ENCODE data around the gene MGARP.

The MGARP gene

DNA sequence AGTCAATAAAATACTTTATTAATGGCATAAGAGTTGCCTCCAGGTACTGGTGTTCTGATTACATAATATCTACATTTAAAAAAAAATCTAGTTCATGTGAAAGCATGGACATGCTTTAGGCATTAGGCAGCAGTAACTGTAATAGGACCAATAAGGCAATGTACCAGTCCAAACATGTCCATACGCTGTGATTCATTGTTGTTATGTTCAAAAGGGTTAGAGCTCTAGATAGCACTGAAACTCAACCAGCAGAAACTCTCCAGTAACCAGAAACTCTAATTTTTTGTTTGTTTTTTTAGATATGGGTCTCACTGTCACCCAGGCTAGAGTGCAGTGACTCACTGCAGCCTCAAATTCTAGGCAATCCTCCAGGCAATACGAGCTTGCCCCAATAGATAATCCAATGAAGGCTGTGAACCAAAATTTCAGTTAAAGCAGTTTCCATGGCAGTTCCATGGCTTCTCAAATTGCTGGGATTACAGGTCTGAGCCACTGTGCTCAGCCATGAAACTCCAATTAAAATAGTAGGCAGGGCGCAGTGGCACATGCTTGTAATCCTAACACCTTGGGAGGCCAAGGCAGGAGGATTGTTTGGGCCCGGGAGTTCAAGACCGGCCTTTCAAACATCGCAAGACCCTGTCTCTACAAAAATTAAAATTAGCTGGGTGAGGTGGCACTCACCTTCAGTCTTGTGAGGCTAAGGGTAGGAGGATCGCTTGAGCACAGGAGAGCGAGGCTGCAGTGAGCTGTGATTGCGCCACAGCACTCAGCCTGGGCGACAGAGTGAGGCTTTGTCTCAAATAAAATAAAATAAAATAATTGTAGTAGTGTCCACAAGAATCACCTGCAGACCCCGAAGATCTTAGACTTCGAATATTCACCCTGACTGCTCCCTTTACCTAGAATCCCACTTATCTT lies 36.3 kb downstream of the MGARP start:
- DNase-seq (ENCODE audit: low spot score): no peak

GRCh38 chr4:139242511-139243051 lies 37.4 kb downstream of the MGARP start:
- no peak for DNase-seq (ENCODE audit: low spot score)

DNA sequence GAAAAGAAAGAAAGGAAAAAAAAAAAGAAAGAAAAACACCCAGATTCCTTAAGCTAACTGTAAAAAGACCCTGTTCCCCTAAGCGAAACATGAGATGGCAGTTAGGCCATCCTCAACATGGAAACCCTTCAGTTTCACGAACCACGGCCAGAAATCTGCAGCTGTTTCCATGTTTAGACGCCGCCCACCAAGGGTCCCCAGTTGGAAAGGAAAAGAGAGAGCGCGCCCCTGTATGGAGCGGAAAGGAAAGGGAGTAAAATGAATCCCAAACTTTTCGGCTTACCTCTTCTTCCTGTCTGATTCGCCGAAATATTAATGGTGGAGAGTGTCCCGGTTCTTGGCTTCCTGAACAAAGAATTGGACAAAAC lies 38.3 kb downstream of the MGARP start:
- no peak for DNase-seq (ENCODE audit: low spot score)

- no peak for DNase-seq (ENCODE audit: low spot score)
These were observed 38.8 kb downstream of the MGARP start for GRCh38 chr4:139241086-139241783.

DNA sequence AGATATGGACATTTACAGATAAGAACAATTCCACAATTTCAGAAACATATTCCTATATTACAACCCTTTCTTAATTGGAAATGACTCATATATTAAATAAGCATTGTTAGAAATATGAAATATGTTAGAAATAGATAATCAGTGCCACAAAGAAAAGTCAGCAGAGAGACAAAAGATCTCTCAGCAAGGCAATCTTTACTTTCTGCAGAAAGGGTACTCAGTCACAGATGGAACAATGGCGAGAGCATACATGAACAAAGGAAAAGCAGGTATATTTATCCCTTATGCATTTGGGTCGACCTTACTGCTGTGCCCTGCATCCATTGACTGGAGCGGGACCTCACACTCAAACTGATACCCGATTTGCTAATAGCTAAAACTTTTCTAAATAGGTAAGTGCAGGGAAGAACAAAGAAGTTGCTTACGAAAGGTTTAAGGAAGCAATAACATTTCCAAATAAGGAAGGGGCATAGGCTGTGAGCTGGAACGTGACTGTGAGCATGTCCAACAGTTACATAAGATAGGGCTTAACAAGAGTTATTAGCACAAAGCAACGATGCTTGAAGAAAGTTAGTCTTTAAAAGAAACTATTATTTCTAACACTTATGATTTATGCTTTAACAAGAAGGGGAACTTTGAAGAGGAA lies 40.8 kb downstream of the MGARP start:
- no peak for DNase-seq (ENCODE audit: low spot score)

GRCh38 chr4:139234253-139234652 lies 45.8 kb downstream of the MGARP start:
- no peak for DNase-seq (ENCODE audit: low spot score)

DNA sequence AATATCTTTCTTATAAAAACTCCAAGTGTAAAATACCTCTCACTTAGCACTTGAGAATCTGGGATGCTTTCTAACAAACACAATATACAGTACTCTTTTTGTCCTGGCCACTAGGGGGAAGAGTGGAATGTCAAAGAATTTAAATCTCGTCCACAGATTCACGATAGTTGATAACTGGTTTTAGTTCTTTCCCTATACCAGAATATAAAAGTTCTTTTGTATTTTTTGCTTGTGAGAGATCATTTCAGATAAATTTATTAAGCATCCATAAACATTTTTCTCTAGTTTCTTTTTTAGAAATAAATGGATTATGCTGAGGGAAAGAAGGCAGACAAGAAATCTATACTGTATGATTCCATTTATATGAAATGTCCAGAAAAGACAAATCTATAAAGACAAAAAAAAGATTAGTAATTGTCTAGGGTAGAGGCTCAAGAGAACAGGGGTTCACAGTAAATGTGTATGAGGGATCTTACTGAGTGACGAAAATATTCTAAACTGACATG lies 50.4 kb downstream of the MGARP start:
- peak; percentile 54 for DNase-seq (ENCODE audit: low spot score)

- peak; percentile 32 for DNase-seq (ENCODE audit: low spot score)
These were observed 52.2 kb downstream of the MGARP start for GRCh38 chr4:139227729-139228404.

DNA sequence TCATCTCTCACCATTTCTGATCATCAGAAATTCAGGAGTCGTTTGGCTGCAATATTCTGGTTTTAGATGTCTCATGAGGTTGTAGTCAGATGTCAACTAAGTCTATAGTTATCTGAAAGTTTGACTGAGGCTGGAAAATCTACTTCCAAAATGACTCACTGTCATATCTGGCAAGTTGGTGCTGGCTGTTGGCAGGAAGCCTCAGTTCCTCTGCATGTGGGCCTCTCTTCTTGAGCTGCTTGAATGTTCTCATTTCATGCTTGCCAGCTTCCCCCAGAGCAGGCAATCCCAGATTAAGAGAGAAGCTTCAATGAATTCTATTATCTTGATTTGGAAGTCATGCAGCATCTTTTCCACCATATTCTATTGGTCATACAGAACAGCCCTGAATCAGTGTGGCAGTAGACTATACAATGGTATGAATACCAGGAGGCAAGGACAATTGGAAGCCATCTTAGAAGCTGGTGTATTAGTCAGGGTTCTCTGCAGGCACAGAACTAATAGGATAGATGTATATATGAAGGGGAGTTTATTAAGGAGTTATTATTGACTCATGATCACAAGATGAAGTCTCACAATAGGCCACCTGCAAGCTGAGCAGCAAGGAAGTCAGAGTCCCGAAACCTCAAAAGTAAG lies 56.2 kb downstream of the MGARP start:
- peak; percentile 19 for DNase-seq (ENCODE audit: low spot score)

- DNase-seq (ENCODE audit: low spot score): no peak
These were observed 57.8 kb downstream of the MGARP start for GRCh38 chr4:139222215-139222614.

GRCh38 chr4:139221687-139222086 lies 58.3 kb downstream of the MGARP start:
- DNase-seq (ENCODE audit: low spot score): no peak

DNA sequence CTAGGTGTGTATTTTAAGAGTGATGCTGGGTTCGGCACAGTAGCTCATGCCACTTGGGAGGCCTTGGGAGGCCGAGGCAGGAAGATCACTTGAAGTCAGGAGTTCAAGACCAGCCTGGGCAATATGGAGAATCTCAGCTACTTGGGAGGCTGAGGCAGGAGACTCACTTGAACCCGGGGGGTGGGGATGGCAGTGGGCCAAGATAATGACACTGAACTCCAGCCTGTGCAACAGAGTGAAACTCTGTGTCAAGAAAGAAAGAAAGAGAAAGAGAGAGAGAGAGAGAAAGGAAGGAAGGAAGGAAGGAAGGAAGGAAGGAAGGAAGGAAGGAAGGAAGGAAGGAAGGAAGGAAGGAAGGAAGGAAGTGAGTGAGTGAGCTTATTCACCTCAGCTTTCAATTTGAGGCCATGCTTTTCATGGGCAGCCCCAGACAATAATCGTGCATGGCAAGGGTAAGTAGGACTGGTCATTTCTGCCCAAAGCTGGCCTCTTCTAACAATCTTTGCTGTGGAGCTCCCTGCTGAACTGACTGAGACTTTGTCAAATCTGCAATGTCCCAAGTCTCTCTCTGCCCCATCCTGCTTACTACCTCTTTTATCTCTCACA lies 60.5 kb downstream of the MGARP start:
- DNase-seq (ENCODE audit: low spot score): no peak
